NCI-H226 (cell line): ENCODE measurements around the gene TIMM44.

Experiments
- DNase-seq: peaks from one replicate; pipeline ENCODE4 v3.0.0-alpha.2; 2015

Gene TIMM44

DNA sequence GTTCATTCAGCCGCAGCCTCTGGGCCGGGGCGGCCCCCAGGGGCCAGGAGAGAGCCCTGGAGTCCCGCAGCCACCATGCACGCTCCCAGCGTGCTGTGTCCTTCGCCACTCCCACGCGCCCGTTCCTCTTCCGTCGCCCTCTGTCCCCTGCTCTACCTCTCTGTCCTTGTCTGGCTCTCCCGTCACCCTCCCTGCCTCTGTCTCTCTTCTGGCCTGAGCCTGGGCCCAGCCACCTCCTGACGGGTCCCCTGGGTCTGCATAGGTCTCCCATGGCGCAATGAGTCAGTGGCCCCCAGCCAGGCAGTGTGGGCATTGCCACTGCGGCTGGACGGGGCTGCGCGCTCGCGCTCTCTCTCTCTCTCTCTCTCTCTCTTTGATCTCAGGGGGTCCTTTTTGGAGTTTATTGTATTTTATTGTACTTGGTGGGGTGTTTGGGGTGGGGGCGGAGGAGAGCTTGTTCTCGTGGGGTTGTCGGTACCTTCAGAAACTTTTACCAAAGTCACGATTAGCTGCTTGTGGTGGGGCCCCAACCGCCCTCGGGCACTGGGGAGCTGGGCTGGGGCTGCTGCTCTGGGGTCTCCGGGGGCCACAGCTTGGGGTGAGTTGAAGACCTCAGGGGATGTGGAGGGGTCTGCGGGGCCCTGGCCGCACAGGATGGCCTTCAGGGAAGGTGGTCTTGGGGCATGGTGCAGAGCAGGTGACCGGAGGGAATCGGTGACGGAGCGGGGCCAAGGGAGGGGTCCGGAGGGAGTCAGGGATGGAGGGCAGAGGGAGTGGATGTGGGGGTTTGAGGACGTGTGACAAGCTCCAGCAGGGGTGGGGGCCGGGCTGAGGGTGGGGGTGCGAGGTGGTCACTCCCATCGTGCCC is 30.5 kb downstream of the TIMM44 start:
- DNase-seq = no peak

DNA sequence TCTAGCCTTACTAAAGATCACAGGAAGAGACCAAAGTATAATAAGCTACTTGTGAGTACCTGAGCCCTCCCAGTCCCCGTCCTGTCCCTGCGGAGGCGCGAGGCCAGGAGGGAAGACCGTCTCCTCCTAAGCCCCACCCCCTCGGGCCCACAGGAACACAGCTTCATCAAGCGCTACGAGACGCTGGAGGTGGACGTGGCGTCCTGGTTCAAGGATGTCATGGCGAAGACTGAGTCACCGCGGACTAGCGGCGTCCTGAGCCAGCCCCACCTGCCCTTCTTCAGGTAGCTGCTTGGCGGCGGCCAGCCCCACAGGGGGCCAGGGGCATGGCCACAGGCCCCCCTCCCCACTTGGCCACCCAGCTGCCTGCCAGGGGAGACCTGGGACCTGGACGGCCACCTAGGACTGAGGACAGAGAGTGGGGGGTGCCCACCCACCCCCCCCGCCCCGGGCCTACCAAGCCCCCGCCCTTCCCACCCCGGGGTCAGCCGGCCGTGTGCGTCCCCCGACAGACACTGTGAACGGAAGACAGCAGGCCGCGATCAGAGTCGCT is 31.2 kb downstream of the TIMM44 start:
- no peak for DNase-seq

- no peak for DNase-seq
Measured at GRCh38 chr19:7911508-7912143, 31.8 kb downstream of the TIMM44 start.

DNA sequence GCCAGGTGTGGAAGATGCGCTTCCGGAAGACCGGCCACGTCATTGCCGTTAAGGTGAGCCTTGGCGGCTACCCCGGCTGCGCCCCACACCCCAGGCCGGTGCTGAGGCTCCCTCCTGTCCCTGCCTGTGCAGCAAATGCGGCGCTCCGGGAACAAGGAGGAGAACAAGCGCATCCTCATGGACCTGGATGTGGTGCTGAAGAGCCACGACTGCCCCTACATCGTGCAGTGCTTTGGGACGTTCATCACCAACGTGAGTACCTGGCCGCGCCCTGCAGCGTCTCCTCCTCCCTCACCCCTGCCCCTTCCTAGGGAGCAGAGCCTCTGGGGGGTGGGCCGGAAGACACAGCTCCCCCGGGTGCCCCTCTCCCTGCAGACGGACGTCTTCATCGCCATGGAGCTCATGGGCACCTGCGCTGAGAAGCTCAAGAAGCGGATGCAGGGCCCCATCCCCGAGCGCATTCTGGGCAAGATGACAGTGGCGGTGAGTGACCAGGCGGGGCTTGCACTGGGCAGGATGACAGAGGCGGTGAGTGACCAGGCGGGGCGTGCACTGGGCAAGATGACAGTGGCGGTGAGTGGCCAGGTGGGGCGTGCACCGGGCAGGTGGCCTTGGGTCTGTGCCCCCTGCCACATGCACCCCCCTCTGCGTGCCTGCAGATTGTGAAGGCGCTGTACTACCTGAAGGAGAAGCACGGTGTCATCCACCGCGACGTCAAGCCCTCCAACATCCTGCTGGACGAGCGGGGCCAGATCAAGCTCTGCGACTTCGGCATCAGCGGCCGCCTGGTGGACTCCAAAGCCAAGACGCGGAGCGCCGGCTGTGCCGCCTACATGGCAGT is 32.9 kb downstream of the TIMM44 start:
- DNase-seq = no peak

DNA sequence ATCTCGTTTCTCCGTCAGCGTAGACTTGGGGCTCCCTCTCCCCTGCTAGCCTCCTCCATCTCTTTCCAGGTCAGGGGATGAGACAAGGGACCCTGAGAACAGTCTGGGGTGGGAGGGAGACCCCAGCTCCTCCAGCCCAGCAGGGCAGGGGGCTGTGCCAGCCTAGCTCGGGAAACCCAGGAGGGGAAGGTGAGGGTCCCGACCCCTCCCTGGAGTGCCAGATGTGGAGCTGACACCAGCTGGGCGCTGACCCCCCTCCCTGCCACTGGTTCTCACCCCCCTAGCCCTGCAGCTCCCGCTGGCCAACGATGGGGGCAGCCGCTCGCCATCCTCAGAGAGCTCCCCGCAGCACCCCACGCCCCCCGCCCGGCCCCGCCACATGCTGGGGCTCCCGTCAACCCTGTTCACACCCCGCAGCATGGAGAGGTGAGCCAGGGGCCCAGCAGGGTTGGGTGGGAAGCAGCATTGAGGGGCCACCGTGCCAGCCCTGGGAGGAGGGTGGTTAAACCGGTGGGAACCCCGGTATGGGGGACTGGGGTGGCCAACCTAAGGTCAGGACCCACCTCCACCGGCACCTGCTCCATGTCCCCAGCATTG is 33.9 kb downstream of the TIMM44 start:
- DNase-seq = no peak

DNA sequence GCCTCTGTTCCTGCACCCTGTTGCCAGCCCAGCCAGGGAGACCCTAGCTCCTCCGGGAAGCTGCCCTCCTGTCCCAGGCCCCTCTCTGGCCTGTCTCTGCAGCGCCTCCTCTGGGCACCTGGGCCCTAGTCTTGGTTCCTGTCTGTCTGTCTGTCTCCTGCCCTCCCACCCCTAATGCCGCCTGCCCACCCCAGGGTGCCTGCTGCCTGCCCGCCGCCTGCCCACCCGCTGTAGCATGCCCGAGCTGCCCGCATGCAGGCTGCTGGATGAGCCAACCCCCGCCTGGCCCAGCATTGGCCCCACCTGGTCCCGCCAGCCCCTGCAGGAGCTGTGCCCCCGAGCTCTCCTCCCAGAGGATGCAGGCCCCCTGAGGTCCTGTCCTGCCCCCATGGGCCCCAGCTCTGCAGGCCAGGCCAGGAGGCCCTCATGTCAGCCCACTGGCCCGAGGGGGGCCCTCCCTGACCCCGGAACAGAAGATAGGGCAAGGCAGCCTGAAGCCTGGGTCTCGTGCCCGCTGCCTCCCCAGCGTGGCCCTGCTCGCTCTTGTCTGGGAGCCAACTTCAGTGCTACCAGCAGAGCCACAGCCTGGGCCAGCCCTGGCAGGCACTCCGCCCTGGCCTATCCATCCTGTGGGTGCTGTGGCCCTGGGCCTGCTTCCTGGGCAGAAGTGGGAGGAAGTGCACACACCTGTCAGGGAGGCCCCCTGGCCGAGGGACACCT is 34.6 kb downstream of the TIMM44 start:
- DNase-seq = no peak

DNA sequence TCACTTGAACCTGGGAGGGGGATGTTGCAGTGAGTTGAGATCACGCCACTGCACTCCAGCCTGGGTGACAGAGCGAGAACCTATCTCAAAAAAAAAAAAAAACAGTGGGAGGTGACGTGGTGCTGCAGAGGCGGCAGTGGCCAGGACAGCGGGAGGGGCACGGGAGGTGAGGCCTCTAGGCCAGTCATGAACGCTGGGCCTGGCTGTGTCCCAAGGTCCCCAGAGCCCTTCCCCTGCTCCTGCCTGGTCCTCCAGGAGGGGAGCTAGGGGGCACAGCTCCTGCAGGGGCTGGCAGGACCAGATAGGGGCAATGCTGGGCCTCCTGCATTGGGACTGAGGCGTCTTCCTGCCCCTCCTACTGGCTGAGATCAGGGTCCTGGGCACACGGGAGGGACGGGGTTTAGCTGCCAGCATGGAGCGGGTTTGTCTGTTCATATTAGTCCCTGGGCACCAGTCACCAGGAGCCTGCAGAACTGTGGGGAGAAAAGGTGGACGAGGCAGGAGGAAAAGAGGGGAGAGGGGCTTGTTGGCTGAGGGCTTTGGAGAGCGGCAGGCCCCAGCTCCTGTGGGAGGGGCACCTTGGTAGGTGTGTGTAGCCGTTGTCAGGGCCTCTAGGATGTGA is 35.3 kb downstream of the TIMM44 start:
- no peak for DNase-seq

- DNase-seq = no peak
Measured at GRCh38 chr19:7907544-7907943, 35.9 kb downstream of the TIMM44 start.

DNA sequence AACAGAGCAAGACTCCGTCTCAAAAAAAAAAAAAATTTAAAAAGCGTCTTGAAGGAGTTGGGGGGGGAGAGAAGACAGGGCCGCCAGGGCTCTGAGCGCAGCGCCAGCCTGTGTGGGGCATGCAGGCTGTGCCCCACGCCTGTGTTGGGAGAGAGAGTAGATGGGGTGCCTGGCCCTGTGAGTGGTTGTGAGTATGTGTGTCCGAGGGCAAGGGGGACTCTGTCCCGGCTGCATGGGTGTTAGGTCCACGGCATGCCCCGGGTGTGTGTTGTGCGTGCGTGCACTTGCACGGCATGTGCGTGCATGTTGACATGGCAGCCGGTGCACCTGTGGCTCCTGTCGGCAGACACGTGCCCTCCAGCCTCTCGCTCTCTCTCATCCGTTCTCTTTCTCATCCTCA is 36.3 kb downstream of the TIMM44 start:
- no peak for DNase-seq

DNA sequence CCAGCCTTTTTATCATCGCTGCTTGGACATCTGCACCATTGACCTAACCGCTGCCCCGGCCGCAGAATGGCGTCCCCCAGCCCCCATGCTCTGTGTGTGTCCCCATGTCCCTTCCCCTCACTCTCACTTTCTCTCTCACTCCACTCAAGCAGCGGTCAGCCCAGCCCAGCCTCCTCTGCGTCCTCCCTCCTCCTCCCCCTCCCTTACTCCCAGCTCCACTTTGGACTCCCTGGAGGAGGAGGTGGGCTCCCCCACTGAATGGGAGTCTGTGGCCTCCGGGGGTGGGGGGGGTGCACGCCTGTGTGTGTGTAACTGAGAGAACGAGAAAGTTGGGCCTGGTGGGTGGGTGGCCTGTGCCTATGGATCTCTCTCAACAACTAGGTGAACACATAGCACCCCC is 37.6 kb downstream of the TIMM44 start:
- DNase-seq = no peak

GRCh38 chr19:7905268-7905667 is 38.2 kb downstream of the TIMM44 start:
- no peak for DNase-seq

- no peak for DNase-seq
Measured at GRCh38 chr19:7904074-7905020, 39.1 kb downstream of the TIMM44 start.

- DNase-seq = peak; percentile 94
Measured at GRCh38 chr19:7903244-7904073, 40.0 kb downstream of the TIMM44 start, which contains the start of gene MAP2K7. MAP2K7 (plus strand) TSS chr19:7903877; CDS start chr19:7903945, 68 bp downstream.

- DNase-seq = no peak
Measured at GRCh38 chr19:7902796-7903243, 40.6 kb downstream of the TIMM44 start.

DNA sequence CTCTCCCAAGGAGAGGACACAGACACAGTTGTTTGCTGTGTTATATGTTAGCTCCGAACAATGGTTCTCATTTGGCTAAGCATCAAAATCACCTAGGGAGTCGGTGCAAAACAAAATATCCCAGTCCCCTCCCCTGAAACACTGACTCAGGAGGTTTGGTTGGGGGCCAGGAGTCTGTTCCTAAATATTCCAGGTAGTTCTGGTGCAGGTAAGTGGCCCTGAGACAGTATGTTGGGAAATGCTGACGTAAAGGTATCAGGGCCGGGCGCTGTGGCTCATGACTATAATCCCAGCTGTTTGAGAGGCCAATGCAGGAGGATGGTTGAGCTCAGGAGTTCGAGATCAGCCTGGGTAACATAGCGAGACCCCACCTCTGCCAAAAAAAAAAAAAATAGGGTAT is 42.1 kb downstream of the TIMM44 start:
- no peak for DNase-seq

DNA sequence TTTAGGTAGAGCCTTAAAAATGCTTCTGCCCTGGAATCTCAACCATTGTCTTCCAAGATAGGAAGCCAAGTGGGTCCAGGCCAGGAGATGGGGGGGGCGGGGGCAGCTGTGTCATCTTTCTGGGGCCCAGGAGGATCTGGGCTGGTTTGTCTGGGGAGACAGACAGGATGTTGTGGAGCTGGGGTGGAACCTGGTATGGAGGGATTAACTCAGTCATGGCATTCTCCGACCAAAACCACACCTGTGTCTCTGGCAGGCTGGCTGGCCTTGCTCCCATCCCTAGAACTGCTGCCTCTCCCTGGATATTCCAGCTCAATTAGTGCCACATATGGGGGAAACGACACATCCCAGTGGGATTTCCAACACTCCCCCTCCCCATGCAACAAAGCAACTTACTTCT is 42.5 kb downstream of the TIMM44 start:
- no peak for DNase-seq

- DNase-seq = no peak
Measured at GRCh38 chr19:7900401-7900870, 43.0 kb downstream of the TIMM44 start.

GRCh38 chr19:7899751-7900378 is 43.6 kb downstream of the TIMM44 start:
- no peak for DNase-seq

DNA sequence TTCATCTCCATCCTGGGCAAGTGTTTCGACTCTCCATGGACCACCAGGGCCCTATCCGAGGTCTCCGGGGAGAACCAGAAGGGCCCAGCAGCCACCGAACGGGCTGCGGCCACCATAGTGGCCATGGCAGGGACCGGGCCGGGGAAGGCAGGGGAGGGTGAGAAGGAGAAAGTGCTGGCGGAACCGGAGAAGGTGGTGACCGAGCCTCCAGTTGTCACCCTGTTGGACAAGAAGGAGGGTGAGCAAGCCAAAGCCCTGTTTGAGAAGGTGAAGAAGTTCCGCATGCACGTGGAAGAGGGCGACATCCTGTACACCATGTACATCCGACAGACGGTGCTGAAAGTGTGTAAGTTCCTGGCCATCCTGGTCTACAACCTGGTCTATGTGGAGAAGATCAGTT is 44.5 kb downstream of the TIMM44 start:
- DNase-seq = no peak
